GM18520 (cell line): ENCODE data around the gene SCARF2.
A peak's percentile ranks its signal among the peaks of the same experiment; 100 is the strongest.
"Not testable (repeated sequence)": the region's sequence is repeated elsewhere in the genome, so short reads cannot be mapped to it uniquely, and the experiment has no call there.

Source experiments
- ATAC-seq: cut with Tn5 transposase; IDR thresholded peaks from one replicate; pipeline ENCODE4 v1.9.1; 2021; ENCODE audit not compliant: unreplicated experiment

SCARF2 gene

GRCh38 chr22:20393705-20394476 lies 43.7 kb downstream of the SCARF2 start, which contains the start of gene ZNF74:
Gene ZNF74 (plus strand): TSS chr22:20394151. CDS start chr22:20394629, 478 bp downstream.
- ATAC-seq, result peak; percentile 83

- ATAC-seq, result no peak
Observed at GRCh38 chr22:20392983-20393704, 44.5 kb downstream of the SCARF2 start.

- not testable (repeated sequence) for ATAC-seq
Observed at GRCh38 chr22:20392365-20392881, 45.2 kb downstream of the SCARF2 start.

- no peak for ATAC-seq
Observed at GRCh38 chr22:20391222-20391621, 46.4 kb downstream of the SCARF2 start.

GRCh38 chr22:20390394-20390907 lies 47.2 kb downstream of the SCARF2 start:
- ATAC-seq, result no peak

GRCh38 chr22:20389288-20389687 lies 48.3 kb downstream of the SCARF2 start:
- ATAC-seq, result no peak

GRCh38 chr22:20388200-20388599 lies 49.4 kb downstream of the SCARF2 start:
- ATAC-seq, result no peak

GRCh38 chr22:20386972-20387371 lies 50.7 kb downstream of the SCARF2 start:
- ATAC-seq, result no peak

GRCh38 chr22:20386336-20386735 lies 51.3 kb downstream of the SCARF2 start:
- ATAC-seq, result no peak

- ATAC-seq, result no peak
Observed at GRCh38 chr22:20384865-20385264, 52.8 kb downstream of the SCARF2 start.

GRCh38 chr22:20384171-20384570 lies 53.5 kb downstream of the SCARF2 start:
- no peak for ATAC-seq

GRCh38 chr22:20383538-20383937 lies 54.1 kb downstream of the SCARF2 start:
- no peak for ATAC-seq

GRCh38 chr22:20380486-20380885 lies 57.1 kb downstream of the SCARF2 start:
- ATAC-seq, result no peak

- ATAC-seq, result not testable (repeated sequence)
Observed at GRCh38 chr22:20378684-20379083, 58.9 kb downstream of the SCARF2 start.

- ATAC-seq, result no peak
Observed at GRCh38 chr22:20378110-20378509, 59.5 kb downstream of the SCARF2 start.

- ATAC-seq, result not testable (repeated sequence)
Observed at GRCh38 chr22:20376983-20377382, 60.6 kb downstream of the SCARF2 start.

GRCh38 chr22:20376281-20376680 lies 61.3 kb downstream of the SCARF2 start:
- ATAC-seq, result not testable (repeated sequence)
